HEK293T (cell line): ENCODE measurements around the gene NECAB3.
"Not testable (repeated sequence)": the region's sequence is repeated elsewhere in the genome, so short reads cannot be mapped to it uniquely, and the experiment has no call there.

ENCODE experiments used
- CTCF ChIA-PET: fragments of 350-600 bp; formaldehyde crosslinking; extraction: SDS; loops from one replicate; lab custom pipeline; 2021; ENCODE audit warnings: antibody characterized with exemption, inconsistent platforms; lab: Yijun Ruan, JAX
- POLR2A ChIA-PET: fragments of 350-600 bp; formaldehyde crosslinking; extraction: SDS; loops from one replicate; lab custom pipeline; 2020; ENCODE audit warnings: antibody characterized with exemption, inconsistent platforms; lab: Yijun Ruan, JAX
- DNase-seq: peaks from one replicate; pipeline ENCODE4 v3.0.0; 2012; ENCODE audit warnings: mixed read lengths; ENCODE audit errors: extremely low spot score
- ARNT ChIP-seq: fragments of 450-650 bp; IDR thresholded peaks from 2 replicates; pipeline ENCODE4 v1.6.1; 2017; ENCODE audit warnings: mild to moderate bottlenecking
- BHLHE40 ChIP-seq: fragments of 450-650 bp; IDR thresholded peaks from 2 replicates; pipeline ENCODE4 v1.6.1; 2016; ENCODE audit warnings: mild to moderate bottlenecking, moderate library complexity, borderline replicate concordance
- CTBP1 ChIP-seq: fragments of 450-650 bp; IDR thresholded peaks from 2 replicates; pipeline ENCODE4 v1.6.1; 2016; ENCODE audit warnings: borderline replicate concordance
- ELF4 ChIP-seq: fragments of 450-650 bp; IDR thresholded peaks from 2 replicates; pipeline ENCODE4 v1.6.1; 2017; ENCODE audit warnings: antibody characterized with exemption
- FOXA1 ChIP-seq: fragments of 450-650 bp; IDR thresholded peaks from 2 replicates; pipeline ENCODE4 v1.6.1; 2016; ENCODE audit warnings: mild to moderate bottlenecking
- FOXK2 ChIP-seq: fragments of 450-650 bp; IDR thresholded peaks from 2 replicates; pipeline ENCODE4 v1.6.1; 2016; ENCODE audit warnings: mild to moderate bottlenecking
- FOXM1 ChIP-seq: fragments of 450-650 bp; IDR thresholded peaks from 2 replicates; pipeline ENCODE4 v1.6.1; 2017; ENCODE audit warnings: mild to moderate bottlenecking, borderline replicate concordance
- HDGF ChIP-seq: fragments of 450-650 bp; IDR thresholded peaks from 2 replicates; pipeline ENCODE4 v1.6.1; 2017; ENCODE audit warnings: antibody characterized with exemption, borderline replicate concordance
- L3MBTL2 ChIP-seq: fragments of 450-650 bp; conservative IDR thresholded peaks from 2 replicates; pipeline ENCODE4 v1.6.1; 2016; ENCODE audit warnings: mild to moderate bottlenecking
- LEF1 ChIP-seq: fragments of 450-650 bp; IDR thresholded peaks from 2 replicates; pipeline ENCODE4 v1.6.1; 2017; ENCODE audit warnings: mild to moderate bottlenecking, borderline replicate concordance
- NFRKB ChIP-seq: fragments of 450-650 bp; IDR thresholded peaks from 2 replicates; pipeline ENCODE4 v1.6.1; 2016; ENCODE audit warnings: mild to moderate bottlenecking, moderate library complexity
- PKNOX1 ChIP-seq: fragments of 450-650 bp; IDR thresholded peaks from 2 replicates; pipeline ENCODE4 v1.6.1; 2016
- SP1 ChIP-seq: fragments of 450-650 bp; IDR thresholded peaks from 2 replicates; pipeline ENCODE4 v1.6.1; 2017
- SUZ12 ChIP-seq: fragments of 450-650 bp; IDR thresholded peaks from 2 replicates; pipeline ENCODE4 v1.6.1; 2016; ENCODE audit warnings: mild to moderate bottlenecking
- TARDBP ChIP-seq: fragments of 450-650 bp; IDR thresholded peaks from 2 replicates; pipeline ENCODE4 v1.6.1; 2016
- ZNF384 ChIP-seq: fragments of 450-650 bp; IDR thresholded peaks from 2 replicates; pipeline ENCODE4 v1.6.1; 2016

The NECAB3 gene

GRCh38 chr20:33635341-33635740, 38.9 kb downstream of the NECAB3 start:
- CTCF ChIA-PET = interaction anchor here (0.6 kb wide), 1 partner anchor 98 kb away, joined by 4 read pairs; no protein-coding TSS in a partner anchor
- POLR2A ChIA-PET = no interaction called here
- TF ChIP-seq FOXA1 = no peak
- TF ChIP-seq FOXM1 = no peak
- TF ChIP-seq SUZ12 = no peak
- TF ChIP-seq LEF1 = no peak
- no peak for TF ChIP-seq PKNOX1
- TF ChIP-seq BHLHE40 = no peak
- TF ChIP-seq TARDBP = no peak
- TF ChIP-seq ZNF384 = no peak
- TF ChIP-seq L3MBTL2 = no peak
- no peak for TF ChIP-seq ELF4
- no peak for TF ChIP-seq CTBP1
- no peak for DNase-seq

- DNase-seq, POLR2A ChIA-PET, CTCF ChIA-PET: not testable (repeated sequence)
These were observed 42.3 kb downstream of the NECAB3 start for GRCh38 chr20:33631910-33632309.

GRCh38 chr20:33630507-33630906, 43.7 kb downstream of the NECAB3 start:
- TF ChIP-seq L3MBTL2 (no peak), BHLHE40 (no peak), SP1 (no peak)
- DNase-seq = no peak
- POLR2A ChIA-PET = no interaction called here
- CTCF ChIA-PET = no interaction called here

- DNase-seq = no peak
- POLR2A ChIA-PET = no interaction called here
- CTCF ChIA-PET = no interaction called here
- TF ChIP-seq ELF4 (no peak), BHLHE40 (no peak), HDGF (no peak), ZNF384 (no peak), FOXK2 (no peak), SP1 (no peak), SUZ12 (no peak), PKNOX1 (no peak), NFRKB (no peak), L3MBTL2 (no peak), CTBP1 (no peak), FOXA1 (no peak), TARDBP (no peak), ARNT (no peak), FOXM1 (no peak), LEF1 (no peak)
These were observed 44.2 kb downstream of the NECAB3 start for GRCh38 chr20:33629979-33630378.

- TF ChIP-seq HDGF (no peak), PKNOX1 (no peak), SUZ12 (no peak), ZNF384 (no peak), TARDBP (no peak), L3MBTL2 (no peak), FOXA1 (no peak), FOXK2 (no peak)
- DNase-seq = no peak
- ChIA-PET POLR2A (no interaction called here), CTCF (no interaction called here)
These were observed 44.7 kb downstream of the NECAB3 start for GRCh38 chr20:33629533-33629932.

- no peak for DNase-seq
- ChIA-PET POLR2A (no interaction called here), CTCF (no interaction called here)
- TF ChIP-seq ZNF384 (no peak), PKNOX1 (no peak), SP1 (no peak), SUZ12 (no peak), LEF1 (no peak), L3MBTL2 (no peak), ARNT (no peak), FOXA1 (no peak)
These were observed 46.5 kb downstream of the NECAB3 start for GRCh38 chr20:33627577-33628216.

- ChIA-PET POLR2A (no interaction called here), CTCF (no interaction called here)
- TF ChIP-seq NFRKB = no peak
- TF ChIP-seq SP1 = no peak
- no peak for TF ChIP-seq PKNOX1
- TF ChIP-seq ELF4 = no peak
- TF ChIP-seq TARDBP = no peak
- TF ChIP-seq SUZ12 = no peak
- TF ChIP-seq L3MBTL2 = no peak
- TF ChIP-seq FOXA1 = no peak
- no peak for TF ChIP-seq HDGF
- TF ChIP-seq ZNF384 = no peak
- TF ChIP-seq FOXM1 = no peak
These were observed 48.0 kb downstream of the NECAB3 start for GRCh38 chr20:33626190-33626589.

More at GRCh38 chr20:33626190-33626589, 48.0 kb downstream of the NECAB3 start:
- DNase-seq = no peak
